ENCODE data around the gene TMEM82.

Gene TMEM82

GRCh38 chr1:15757016-15757543 is 14.8 kb downstream of the TMEM82 start:
- no peak for DNase-seq (ENCODE audit: low read depth)

GRCh38 chr1:15757575-15758342 is 15.5 kb downstream of the TMEM82 start:
- DNase-seq (ENCODE audit: low read depth), result no peak

DNA sequence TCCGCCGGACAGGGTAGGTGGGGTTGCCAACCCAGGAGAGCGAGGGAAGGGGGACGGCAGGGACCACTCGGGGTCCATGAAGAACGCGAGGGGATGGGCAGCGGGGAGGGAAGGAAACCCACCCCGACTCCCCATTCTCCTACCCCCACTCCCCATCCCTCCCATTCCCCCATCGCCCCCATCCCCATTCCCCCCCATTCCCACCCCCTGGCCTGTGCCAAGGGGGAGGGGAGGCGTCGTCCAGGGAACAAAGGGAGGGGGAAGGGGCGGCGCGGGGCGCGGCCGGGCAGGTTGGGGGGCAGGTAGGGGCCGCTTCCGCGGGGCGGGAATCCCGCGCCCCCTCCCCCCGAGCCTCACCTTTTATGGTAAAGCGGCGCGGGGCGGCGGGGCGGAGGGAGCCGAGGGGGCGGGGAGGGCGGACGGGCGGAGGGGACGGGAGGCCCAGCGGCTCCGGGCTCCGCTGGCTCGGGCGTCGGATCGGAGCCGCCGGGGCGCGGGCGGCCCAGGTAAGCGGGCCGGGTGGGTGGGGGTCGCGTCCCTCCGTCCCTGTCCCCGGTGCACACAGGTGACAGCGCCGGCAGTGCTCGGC is 16.1 kb downstream of the TMEM82 start, which contains the start of gene FBLIM1:
Gene FBLIM1, plus strand, starts transcription at position 453 of the 589 bp plus-strand sequence. CDS start 6,189 bp downstream, outside the sequence.
- DNase-seq (ENCODE audit: low read depth), result no peak

- no peak for DNase-seq (ENCODE audit: low read depth)
Measured at GRCh38 chr1:15758953-15759661, 16.8 kb downstream of the TMEM82 start.

GRCh38 chr1:15760520-15761211 is 18.4 kb downstream of the TMEM82 start:
- DNase-seq (ENCODE audit: low read depth), result peak; percentile 56

GRCh38 chr1:15761366-15762128 is 19.2 kb downstream of the TMEM82 start:
- DNase-seq (ENCODE audit: low read depth), result no peak

DNA sequence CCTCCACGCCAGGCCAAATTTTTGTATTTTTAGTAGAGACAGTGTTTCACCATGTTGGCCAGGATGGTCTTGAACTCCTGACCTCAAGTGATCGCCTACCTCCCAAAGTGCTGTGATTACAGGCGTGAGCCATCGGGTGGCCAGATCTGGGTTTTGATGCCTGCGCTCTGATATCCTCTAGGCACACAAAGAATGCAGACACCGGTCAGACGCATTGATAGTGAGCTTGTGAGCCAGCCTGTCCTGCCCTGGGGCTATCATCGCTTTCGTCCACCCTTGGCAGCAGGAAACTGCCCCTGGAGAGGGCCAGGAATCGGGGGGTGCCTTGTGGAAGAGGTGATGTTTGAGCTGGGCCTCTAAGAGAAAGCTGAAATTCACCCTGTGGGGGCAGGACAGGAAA is 20.2 kb downstream of the TMEM82 start:
- DNase-seq (ENCODE audit: low read depth), result no peak

DNA sequence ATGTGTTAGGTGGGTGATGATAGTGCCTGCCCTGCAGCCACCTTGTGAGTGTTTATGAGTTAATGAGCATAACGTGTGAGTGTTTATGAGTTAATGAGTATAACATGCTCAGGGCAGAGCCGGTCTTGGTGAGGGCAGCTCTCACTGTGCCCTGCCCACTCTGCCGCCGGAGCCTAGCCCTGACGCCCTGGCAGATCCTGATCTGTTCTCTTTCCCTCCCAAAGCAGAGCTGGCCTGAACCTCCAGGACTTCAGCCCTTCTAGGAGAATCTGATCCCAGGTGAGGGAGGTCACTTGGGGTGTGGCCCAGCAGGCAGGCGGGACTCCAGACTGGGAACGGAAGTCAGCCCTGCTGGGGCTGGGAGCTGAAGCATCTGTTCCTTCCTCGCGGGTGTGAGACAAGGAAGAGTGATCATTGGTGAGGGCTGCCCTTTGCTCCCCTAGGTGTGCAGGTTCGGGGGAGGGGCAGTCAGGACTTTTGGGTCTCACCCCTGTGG is 22.0 kb downstream of the TMEM82 start:
- DNase-seq (ENCODE audit: low read depth), result no peak

- no peak for DNase-seq (ENCODE audit: low read depth)
Measured at GRCh38 chr1:15764890-15765289, 22.6 kb downstream of the TMEM82 start.

GRCh38 chr1:15765495-15766194 is 23.3 kb downstream of the TMEM82 start:
- no peak for DNase-seq (ENCODE audit: low read depth)

DNA sequence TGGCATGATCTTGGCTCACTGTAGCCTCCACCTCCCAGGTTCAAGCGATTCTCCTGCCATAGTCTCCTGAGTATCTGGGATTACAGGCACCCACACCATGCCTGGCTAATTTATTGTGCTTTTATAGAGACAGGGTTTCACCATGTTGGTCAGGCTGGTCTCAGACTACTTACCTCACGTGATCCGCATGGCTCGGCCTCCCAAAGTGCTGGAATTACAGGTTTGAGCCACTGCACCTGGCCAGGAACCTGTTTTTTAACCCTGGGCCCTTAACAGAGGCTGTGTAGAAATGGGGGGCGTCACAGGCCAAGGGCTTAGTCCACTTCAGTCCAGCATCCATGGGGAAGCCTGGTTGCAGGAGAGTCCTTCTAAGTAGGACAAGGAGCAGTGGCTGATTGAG is 25.6 kb downstream of the TMEM82 start:
- DNase-seq (ENCODE audit: low read depth), result no peak

DNA sequence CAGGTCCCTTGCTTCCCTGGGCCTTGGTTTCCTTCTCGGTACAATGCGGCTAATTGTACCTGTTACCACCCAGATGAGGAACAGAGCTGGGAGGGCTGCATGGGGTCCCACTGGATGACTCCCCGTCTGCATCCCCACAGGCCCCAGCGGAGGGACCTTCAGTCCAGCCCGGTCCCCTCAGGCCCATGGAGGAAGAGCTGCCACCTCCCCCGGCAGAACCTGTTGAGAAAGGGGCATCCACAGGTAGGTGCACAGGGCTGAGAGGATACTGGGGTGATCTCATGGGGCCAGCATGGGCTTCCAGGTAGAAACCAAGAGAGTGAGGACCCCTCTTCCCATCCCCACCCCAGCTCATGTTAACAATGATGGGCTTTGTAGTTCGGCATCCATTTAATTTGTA is 26.1 kb downstream of the TMEM82 start:
- DNase-seq (ENCODE audit: low read depth), result no peak

- no peak for DNase-seq (ENCODE audit: low read depth)
Measured at GRCh38 chr1:15770313-15770962, 28.1 kb downstream of the TMEM82 start.

GRCh38 chr1:15771836-15772515 is 29.7 kb downstream of the TMEM82 start:
- no peak for DNase-seq (ENCODE audit: low read depth)

DNA sequence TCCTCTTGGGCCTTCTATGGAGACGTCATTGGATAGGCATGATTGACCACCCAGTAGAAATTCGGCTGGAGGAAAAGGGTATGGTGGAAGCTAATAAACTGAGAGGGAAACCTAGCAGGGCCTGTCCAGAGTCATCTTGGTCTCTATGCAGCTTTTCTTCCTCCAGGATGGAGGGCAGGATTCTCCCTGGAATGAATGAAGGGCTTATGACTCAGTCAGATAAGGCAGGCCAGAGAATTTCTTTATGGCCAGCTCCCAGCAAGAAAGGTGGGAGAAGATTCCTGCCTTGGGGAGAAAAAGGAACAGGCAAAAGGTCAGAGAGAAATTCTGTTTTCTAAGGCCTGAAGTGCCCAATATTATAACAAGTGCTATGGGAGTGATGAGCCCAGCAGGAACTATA is 33.4 kb downstream of the TMEM82 start:
- DNase-seq (ENCODE audit: low read depth), result no peak

DNA sequence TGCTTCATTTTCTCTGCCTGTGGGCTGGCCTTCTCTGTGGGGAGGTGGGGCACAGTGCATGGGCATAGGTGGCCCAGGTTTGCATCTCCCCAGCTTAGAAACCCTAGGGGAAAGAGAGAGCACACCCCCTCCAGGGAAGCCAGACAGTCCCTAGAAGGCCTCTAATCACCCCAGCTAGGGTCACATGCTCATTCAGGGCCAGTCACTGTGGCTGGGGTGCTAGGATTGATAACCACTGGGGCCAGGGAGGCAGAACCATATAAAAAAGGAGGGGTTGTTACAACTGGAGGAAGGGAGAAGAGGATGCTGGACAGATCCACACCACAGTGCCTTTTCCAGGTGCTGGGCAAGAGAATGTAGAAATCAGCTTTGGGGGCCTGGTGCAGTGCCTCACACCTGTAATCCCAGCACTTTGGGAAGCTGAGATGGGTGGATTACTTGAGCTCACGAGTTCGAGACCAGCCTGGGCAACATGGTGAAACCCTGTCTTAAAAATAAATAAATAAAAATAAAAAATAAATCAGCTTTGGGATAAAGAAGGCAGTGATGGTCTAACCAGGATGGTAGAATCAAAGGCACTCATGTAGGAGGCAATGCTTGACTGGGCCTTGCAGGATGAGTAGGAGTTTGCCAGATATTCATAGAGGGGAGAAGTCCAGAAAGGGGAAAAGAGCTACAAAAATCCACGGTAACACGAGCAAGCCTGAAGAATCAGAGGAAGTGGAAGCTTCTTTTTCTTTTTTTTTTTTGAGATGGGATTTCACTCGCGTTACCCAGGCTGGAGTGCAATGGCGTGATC is 35.8 kb downstream of the TMEM82 start:
- no peak for DNase-seq (ENCODE audit: low read depth)

- DNase-seq (ENCODE audit: low read depth), result no peak
Measured at GRCh38 chr1:15785683-15786082, 43.4 kb downstream of the TMEM82 start.

GRCh38 chr1:15786581-15786980 is 44.3 kb downstream of the TMEM82 start:
- no peak for DNase-seq (ENCODE audit: low read depth)
